ENCODE results near the gene RBM28. TPM values are rescaled to one million over a fixed set of nuclear protein-coding genes. Genes with fewer than 3 reads are reported as not detected.

Gene RBM28
- total RNA-seq, 1 experiment from 2014 or later, result 54.1 TPM

GRCh38 chr7:128271471-128271941, 72.2 kb downstream of the RBM28 start:
- Histone ChIP-seq H3K9me3 (ENCODE audit: control insufficient read depth, insufficient read depth, low read depth, low read length) (no peaks in the 10 kb centered on the region), H3K4me1 (ENCODE audit: control insufficient read depth, insufficient read depth, low read length) (no peaks in the 10 kb centered on the region), H3K4me3 (ENCODE audit: low read depth in 2 of 2, low read length in 2 of 2) (peak overlapping the region; percentile 26 to 47), H3K36me3 (ENCODE audit: control insufficient read depth, insufficient read depth, low read length) (no peaks in the 10 kb centered on the region), H3K27ac (ENCODE audit: low read length) (no peak overlapping the region), H3K27me3 (ENCODE audit: control insufficient read depth, insufficient read depth, low read length) (0 out of 2 replicates have a peak, but pooled peaks cover 3% of the 10 kb centered on the region)
- CTCF ChIA-PET, result no interaction called here
- POLR2A ChIA-PET, result no interaction called here
- ATAC-seq, result peak; percentile 55
- BruUV-seq (replicated peaks), result no TSS peak
- intact Hi-C loops (cut with micrococcal nuclease; ENCODE audit: unreplicated experiment), result no loop called here
- TF ChIP-seq SIN3A (IDR thresholded peaks at IDR 0.05; ENCODE audit: borderline replicate concordance, insufficient read depth, low read depth, low read length) (no peak), CTCF (IDR thresholded peaks at IDR 0.05) (no peak), REST (IDR thresholded peaks at IDR 0.05; ENCODE audit: insufficient read depth in 1 of 2, low read depth in 2 of 2, low read length in 1 of 2) (no peak), POLR2AphosphoS5 (IDR thresholded peaks at IDR 0.05; ENCODE audit: low read depth, low read length) (no peak), TCF7L2 (IDR thresholded peaks at IDR 0.05; ENCODE audit: low read depth, low read length) (no peak)
- DNase-seq (ENCODE audit: low read depth, low spot score), result no peak
- in situ Hi-C loops (cut with HindIII; ENCODE audit: low pct_unique_long_range_greater_than_20kb, low sequenced_read_pairs), result no loop called here

- no peaks in the 10 kb centered on the region for H3K4me1 ChIP-seq (ENCODE audit: control insufficient read depth, insufficient read depth, low read length)
- no TSS peak for BruUV-seq (replicated peaks)
- no peak overlapping the region for H3K4me3 ChIP-seq (ENCODE audit: low read depth in 2 of 2, low read length in 2 of 2)
- ChIA-PET POLR2A (no interaction called here), CTCF (no interaction called here)
- TF ChIP-seq CTCF (IDR thresholded peaks at IDR 0.05) (no peak), REST (IDR thresholded peaks at IDR 0.05; ENCODE audit: insufficient read depth in 1 of 2, low read depth in 2 of 2, low read length in 1 of 2) (no peak), POLR2AphosphoS5 (IDR thresholded peaks at IDR 0.05; ENCODE audit: low read depth, low read length) (no peak), SIN3A (IDR thresholded peaks at IDR 0.05; ENCODE audit: borderline replicate concordance, insufficient read depth, low read depth, low read length) (no peak), TCF7L2 (IDR thresholded peaks at IDR 0.05; ENCODE audit: low read depth, low read length) (no peak)
- no peak for ATAC-seq
- no peaks in the 10 kb centered on the region for H3K36me3 ChIP-seq (ENCODE audit: control insufficient read depth, insufficient read depth, low read length)
- no peaks in the 10 kb centered on the region for H3K9me3 ChIP-seq (ENCODE audit: control insufficient read depth, insufficient read depth, low read depth, low read length)
- no peak for DNase-seq (ENCODE audit: low read depth, low spot score)
- H3K27me3 ChIP-seq (ENCODE audit: control insufficient read depth, insufficient read depth, low read length), result 0 out of 2 replicates have a peak, but pooled peaks cover 5% of the 10 kb centered on the region
- in situ Hi-C loops (cut with HindIII; ENCODE audit: low pct_unique_long_range_greater_than_20kb, low sequenced_read_pairs) (no loop called here), intact Hi-C loops (cut with micrococcal nuclease; ENCODE audit: unreplicated experiment) (no loop called here)
- H3K27ac ChIP-seq (ENCODE audit: low read length), result no peak overlapping the region
Measured at GRCh38 chr7:128270826-128271272, 72.9 kb downstream of the RBM28 start.

Measured in Panc1 (cell line).